ENCODE measurements around the gene CCT3.
A peak's percentile ranks its signal among the peaks of the same experiment; 100 is the strongest.

Gene CCT3

GRCh38 chr1:156310962-156311361 is 27.1 kb downstream of the CCT3 start:
- H3K27ac Mint-ChIP-seq, result no peak overlapping the region
- no peaks in the 10 kb centered on the region for H3K27me3 Mint-ChIP-seq
- H3K4me1 Mint-ChIP-seq, result no peaks in the 10 kb centered on the region
- H3K9me3 Mint-ChIP-seq, result no peaks in the 10 kb centered on the region
- no peak for ATAC-seq
- H3K4me3 Mint-ChIP-seq, result no peak overlapping the region
- no peak for DNase-seq

DNA sequence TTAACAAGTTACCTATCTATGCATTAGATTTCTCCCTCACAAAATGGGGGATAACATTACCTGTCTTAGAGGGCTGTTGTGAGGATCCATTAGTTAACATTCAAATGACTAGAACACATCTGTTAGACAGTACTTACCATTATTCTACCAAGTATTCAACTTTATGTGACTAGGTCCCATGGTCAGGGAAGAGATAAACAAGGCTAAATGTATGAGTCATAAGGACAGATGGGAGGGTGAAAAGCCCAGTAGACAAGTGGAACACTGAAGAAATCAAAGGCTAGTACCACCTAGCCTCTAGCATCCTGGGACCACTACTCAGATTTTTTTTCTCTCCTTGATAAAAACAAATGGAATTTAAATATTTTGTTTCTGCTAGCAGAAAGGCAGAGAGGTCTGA is 30.0 kb downstream of the CCT3 start:
- Mint-ChIP-seq H3K4me3 (no peak overlapping the region), H3K27ac (no peak overlapping the region), H3K27me3 (no peaks in the 10 kb centered on the region), H3K9me3 (no peaks in the 10 kb centered on the region), H3K4me1 (no peaks in the 10 kb centered on the region)
- ATAC-seq (no peak), DNase-seq (no peak)

- H3K27ac Mint-ChIP-seq, result no peak overlapping the region
- DNase-seq, result no peak
Measured at GRCh38 chr1:156305215-156305614, 32.9 kb downstream of the CCT3 start.

GRCh38 chr1:156303241-156303640 is 34.9 kb downstream of the CCT3 start:
- ATAC-seq, result no peak
- no peaks in the 10 kb centered on the region for H3K4me1 Mint-ChIP-seq
- H3K4me3 Mint-ChIP-seq, result no peak overlapping the region
- no peak overlapping the region for H3K27ac Mint-ChIP-seq
- H3K27me3 Mint-ChIP-seq, result no peaks in the 10 kb centered on the region
- no peak for DNase-seq
- no peaks in the 10 kb centered on the region for H3K9me3 Mint-ChIP-seq

More at GRCh38 chr1:156305215-156305614, 32.9 kb downstream of the CCT3 start:
- no peak for ATAC-seq
- no peaks in the 10 kb centered on the region for H3K4me1 Mint-ChIP-seq
- no peaks in the 10 kb centered on the region for H3K9me3 Mint-ChIP-seq
- H3K27me3 Mint-ChIP-seq, result no peaks in the 10 kb centered on the region
- no peak overlapping the region for H3K4me3 Mint-ChIP-seq

DNA sequence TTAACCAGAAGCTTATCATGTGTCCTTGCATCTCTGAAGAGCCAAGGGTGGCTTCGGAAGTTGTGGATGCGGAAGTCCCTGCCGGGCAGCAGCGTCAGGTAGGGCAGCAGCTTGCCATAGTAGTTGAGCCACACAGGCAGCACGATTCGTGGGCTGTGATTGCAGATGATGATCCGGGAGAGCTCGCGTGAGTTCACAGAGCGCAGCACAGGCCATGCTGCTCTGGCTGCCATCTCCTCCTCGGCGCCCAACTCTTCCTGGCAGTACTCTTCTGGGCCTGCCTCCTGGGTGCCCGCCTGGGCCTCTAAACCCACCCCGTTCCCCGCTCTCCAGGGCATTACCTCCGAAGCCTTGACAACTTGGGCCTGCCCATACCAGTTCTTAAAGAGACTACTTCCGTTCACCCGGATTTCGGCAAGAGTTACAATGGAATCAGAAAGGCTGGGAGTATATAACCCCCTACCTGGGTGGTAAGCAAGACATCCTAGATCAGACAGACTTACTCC is 39.2 kb downstream of the CCT3 start, which contains the start of gene VHLL:
VHLL (minus strand) TSS at position 456 of the 506 bp plus-strand sequence; CDS start at position 338, 118 bp downstream.
- ATAC-seq, result no peak
- Mint-ChIP-seq H3K27ac (no peak within 1 kb of the TSS), H3K4me1 (peaks cover 14% of the 10 kb centered on the region), H3K9me3 (no peaks in the 10 kb centered on the region), H3K27me3 (no peaks in the 10 kb centered on the region), H3K4me3 (no peak within 1 kb of the TSS)
- no peak for DNase-seq

GRCh38 chr1:156295391-156295947 is 42.6 kb downstream of the CCT3 start, which contains the start of gene GLMP:
TSS of gene GLMP (minus strand) at chr1:156295679. CDS start at chr1:156295645, 34 bp downstream.
- peak; percentile 89 for ATAC-seq
- peak within 1 kb of the TSS; percentile 94 to 95 for H3K4me3 Mint-ChIP-seq
- no peaks in the 10 kb centered on the region for H3K27me3 Mint-ChIP-seq
- peaks cover 14% of the 10 kb centered on the region for H3K4me1 Mint-ChIP-seq
- peak; percentile 41 to 47 for DNase-seq
- H3K9me3 Mint-ChIP-seq, result no peaks in the 10 kb centered on the region
- H3K27ac Mint-ChIP-seq, result peak within 1 kb of the TSS; percentile 84 to 97

GRCh38 chr1:156293895-156294294 is 44.2 kb downstream of the CCT3 start:
- H3K9me3 Mint-ChIP-seq, result no peaks in the 10 kb centered on the region
- no peak overlapping the region for H3K27ac Mint-ChIP-seq
- no peaks in the 10 kb centered on the region for H3K27me3 Mint-ChIP-seq
- H3K4me3 Mint-ChIP-seq, result no peak overlapping the region
- DNase-seq, result no peak
- peaks cover 14% of the 10 kb centered on the region for H3K4me1 Mint-ChIP-seq
- no peak for ATAC-seq

DNA sequence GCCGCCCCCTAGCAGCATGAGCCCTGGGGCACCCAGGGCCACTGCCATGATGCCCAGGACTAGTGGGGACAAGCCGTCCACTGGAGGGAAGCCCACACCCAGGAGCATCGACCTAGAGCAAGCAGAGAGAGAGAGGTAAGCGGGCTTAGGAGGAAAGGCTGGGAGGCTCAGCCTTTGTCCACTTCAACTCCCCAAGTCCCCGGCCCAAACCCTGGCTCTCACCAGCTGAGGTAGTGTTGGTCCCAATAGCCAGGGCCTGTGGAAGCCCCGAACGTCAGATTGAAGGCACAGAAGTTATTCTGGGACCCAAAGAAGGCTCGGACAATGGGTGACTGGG is 45.0 kb downstream of the CCT3 start:
- H3K4me1 Mint-ChIP-seq, result peaks cover 14% of the 10 kb centered on the region
- no peak overlapping the region for H3K4me3 Mint-ChIP-seq
- H3K9me3 Mint-ChIP-seq, result no peaks in the 10 kb centered on the region
- ATAC-seq, result no peak
- H3K27me3 Mint-ChIP-seq, result no peaks in the 10 kb centered on the region
- no peak for DNase-seq
- peak overlapping the region in 1 of 2 donors; percentile 64 for H3K27ac Mint-ChIP-seq

DNA sequence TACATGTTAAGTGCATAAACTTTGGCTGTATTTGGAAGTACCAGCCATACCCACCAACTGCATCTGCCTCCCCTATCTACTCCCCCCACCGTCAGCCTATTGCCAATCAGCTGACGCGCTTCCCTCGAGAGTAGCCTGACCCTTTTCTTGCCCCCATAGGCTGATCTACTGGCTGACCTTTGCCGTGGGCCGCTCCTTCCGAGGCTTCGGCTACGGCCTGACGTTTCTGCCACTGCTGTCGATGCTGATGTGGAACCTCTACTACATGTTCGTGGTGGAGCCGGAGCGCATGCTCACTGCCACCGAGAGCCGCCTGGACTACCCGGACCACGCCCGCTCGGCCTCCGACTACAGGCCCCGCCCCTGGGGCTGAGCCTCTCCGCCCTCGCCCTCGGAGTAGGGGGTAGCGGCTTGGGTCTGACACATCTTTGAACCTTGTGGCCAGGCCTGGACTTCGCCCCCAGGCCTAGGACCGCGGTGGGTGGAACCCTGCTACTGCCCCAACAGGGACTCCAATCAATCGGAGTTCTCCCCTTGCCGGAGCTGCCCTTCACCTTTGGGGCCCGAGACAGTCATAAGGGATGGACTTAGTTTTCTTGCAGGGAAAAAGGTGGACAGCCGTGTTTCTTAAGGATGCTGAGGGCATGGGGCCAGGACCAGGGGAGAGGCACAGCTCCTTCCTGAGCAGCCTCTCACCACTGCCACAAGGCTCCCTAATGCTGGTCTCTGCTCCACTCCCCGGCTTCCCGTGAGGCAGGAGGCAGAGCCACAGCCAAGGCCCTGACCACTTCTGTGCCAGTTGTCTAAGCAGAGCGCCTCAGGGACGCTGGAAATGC is 46.6 kb downstream of the CCT3 start:
- no peaks in the 10 kb centered on the region for H3K9me3 Mint-ChIP-seq
- ATAC-seq (no peak), DNase-seq (no peak)

GRCh38 chr1:156289857-156290256 is 48.2 kb downstream of the CCT3 start:
- no peaks in the 10 kb centered on the region for H3K9me3 Mint-ChIP-seq
- no peak overlapping the region for H3K4me3 Mint-ChIP-seq
- no peaks in the 10 kb centered on the region for H3K27me3 Mint-ChIP-seq
- no peak for DNase-seq
- H3K27ac Mint-ChIP-seq, result peak overlapping the region in 1 of 2 donors; percentile 52
- H3K4me1 Mint-ChIP-seq, result peaks cover 10% of the 10 kb centered on the region
- ATAC-seq, result no peak

More for the DNA sequence above, 46.6 kb downstream of the CCT3 start:
- Mint-ChIP-seq H3K27me3 (no peaks in the 10 kb centered on the region), H3K4me3 (peak overlapping the region; percentile 38 to 46), H3K27ac (peak overlapping the region in 1 of 2 donors; percentile 50), H3K4me1 (peaks cover 14% of the 10 kb centered on the region)

DNA sequence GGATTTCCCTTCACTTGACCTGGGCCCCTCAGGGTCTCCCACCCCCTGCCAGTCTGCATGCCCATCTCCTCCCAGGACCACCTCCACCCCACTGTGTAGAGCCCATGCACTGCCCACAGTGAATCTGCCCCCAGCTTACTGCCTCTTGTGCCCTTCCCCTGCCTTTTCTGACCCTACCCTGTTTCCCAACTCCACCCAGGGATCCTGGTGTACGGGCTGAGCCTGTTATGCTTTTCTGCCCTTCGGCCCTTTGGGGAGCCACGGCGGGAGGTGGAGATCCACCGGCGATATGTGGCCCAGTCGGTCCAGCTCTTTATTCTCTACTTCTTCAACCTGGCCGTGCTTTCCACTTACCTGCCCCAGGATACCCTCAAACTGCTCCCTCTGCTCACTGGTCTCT is 52.0 kb downstream of the CCT3 start:
- H3K27me3 Mint-ChIP-seq, result no peaks in the 10 kb centered on the region
- ATAC-seq, result no peak
- no peak for DNase-seq
- H3K27ac Mint-ChIP-seq, result no peak overlapping the region
- H3K4me3 Mint-ChIP-seq, result no peak overlapping the region
- peaks cover 26% of the 10 kb centered on the region for H3K4me1 Mint-ChIP-seq
- H3K9me3 Mint-ChIP-seq, result no peaks in the 10 kb centered on the region

DNA sequence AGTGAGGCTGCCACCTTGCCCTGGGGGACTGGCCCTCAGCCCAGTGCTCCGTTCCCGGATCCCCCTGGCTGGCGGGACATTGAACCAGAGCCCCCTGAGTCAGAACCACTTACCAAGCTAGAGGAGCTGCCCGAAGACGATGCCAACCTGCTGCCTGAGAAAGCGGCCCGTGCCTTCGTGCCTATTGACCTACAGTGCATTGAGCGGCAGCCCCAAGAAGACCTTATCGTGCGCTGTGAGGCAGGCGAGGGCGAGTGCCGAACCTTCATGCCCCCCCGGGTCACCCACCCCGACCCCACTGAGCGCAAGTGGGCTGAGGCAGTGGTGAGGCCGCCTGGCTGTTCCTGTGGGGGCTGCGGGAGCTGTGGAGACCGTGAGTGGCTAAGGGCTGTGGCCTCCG is 52.7 kb downstream of the CCT3 start:
- H3K27ac Mint-ChIP-seq, result peak overlapping the region in 1 of 2 donors; percentile 90
- H3K4me1 Mint-ChIP-seq, result peaks cover 33% of the 10 kb centered on the region
- H3K9me3 Mint-ChIP-seq, result no peaks in the 10 kb centered on the region
- ATAC-seq (no peak), DNase-seq (no peak)
- H3K4me3 Mint-ChIP-seq, result no peak overlapping the region
- no peaks in the 10 kb centered on the region for H3K27me3 Mint-ChIP-seq

DNA sequence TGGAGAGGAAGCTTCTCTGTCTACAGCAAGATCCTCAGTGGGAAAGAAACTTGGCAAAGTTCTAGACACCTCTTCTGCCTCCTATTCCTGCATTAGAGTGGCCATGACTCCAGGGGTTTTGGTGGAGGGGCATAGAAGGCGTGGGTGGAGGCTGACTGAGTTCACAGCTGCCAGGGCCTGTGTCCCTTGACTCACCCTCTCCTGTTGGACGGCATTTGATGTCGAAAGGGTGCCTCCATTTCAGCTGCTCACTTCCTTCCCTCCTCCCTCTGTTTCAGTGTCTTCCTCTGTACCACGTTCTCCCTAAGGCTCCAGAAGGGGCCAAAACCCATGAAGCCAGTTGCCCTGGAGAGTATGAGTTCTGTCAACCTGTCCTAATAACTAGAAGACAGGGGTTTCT is 53.3 kb downstream of the CCT3 start:
- H3K4me3 Mint-ChIP-seq, result peak overlapping the region in 1 of 2 donors; percentile 42
- no peaks in the 10 kb centered on the region for H3K9me3 Mint-ChIP-seq
- H3K27me3 Mint-ChIP-seq, result no peaks in the 10 kb centered on the region
- ATAC-seq, result no peak
- H3K27ac Mint-ChIP-seq, result no peak overlapping the region
- no peak for DNase-seq
- H3K4me1 Mint-ChIP-seq, result peaks cover 39% of the 10 kb centered on the region

DNA sequence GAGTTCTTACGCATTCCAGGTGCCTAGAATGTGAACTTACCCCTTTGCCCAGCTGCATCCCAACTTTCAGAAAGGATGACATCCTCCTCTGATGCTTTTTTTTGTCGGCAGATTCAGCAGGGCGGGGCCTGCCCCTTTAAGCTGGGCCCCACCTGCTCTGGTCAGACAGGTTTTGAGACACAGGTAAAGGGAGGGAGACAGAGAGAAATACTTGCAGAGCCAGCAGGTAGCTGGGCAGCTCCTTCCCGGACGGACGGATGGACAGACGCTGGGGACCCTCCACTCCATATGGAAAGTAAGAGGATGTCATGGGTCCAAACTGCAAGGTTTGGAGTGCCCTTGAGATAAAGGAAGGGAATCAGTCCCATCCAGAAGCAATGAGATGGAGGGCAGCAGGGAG is 54.0 kb downstream of the CCT3 start, which contains the start of gene TMEM79:
TMEM79 (plus strand) TSS at position 214 of the 400 bp plus-strand sequence. CDS start 902 bp downstream, outside the sequence.
- Mint-ChIP-seq H3K4me1 (peaks cover 40% of the 10 kb centered on the region), H3K4me3 (peak within 1 kb of the TSS; percentile 90 to 96), H3K27me3 (no peaks in the 10 kb centered on the region), H3K9me3 (no peaks in the 10 kb centered on the region), H3K27ac (peak within 1 kb of the TSS; percentile 98)
- ATAC-seq (no peak), DNase-seq (no peak)

- no peaks in the 10 kb centered on the region for H3K9me3 Mint-ChIP-seq
- ATAC-seq (no peak), DNase-seq (no peak)
- H3K27me3 Mint-ChIP-seq, result no peaks in the 10 kb centered on the region
- H3K4me1 Mint-ChIP-seq, result peaks cover 40% of the 10 kb centered on the region
- peak overlapping the region; percentile 98 for H3K27ac Mint-ChIP-seq
- H3K4me3 Mint-ChIP-seq, result peak overlapping the region; percentile 90 to 96
Measured at GRCh38 chr1:156283521-156283920, 54.6 kb downstream of the CCT3 start.
